Measurements from ENCODE around the gene USP2.
A peak's percentile ranks its signal among the peaks of the same experiment; 100 is the strongest.

The USP2 gene, protein sequence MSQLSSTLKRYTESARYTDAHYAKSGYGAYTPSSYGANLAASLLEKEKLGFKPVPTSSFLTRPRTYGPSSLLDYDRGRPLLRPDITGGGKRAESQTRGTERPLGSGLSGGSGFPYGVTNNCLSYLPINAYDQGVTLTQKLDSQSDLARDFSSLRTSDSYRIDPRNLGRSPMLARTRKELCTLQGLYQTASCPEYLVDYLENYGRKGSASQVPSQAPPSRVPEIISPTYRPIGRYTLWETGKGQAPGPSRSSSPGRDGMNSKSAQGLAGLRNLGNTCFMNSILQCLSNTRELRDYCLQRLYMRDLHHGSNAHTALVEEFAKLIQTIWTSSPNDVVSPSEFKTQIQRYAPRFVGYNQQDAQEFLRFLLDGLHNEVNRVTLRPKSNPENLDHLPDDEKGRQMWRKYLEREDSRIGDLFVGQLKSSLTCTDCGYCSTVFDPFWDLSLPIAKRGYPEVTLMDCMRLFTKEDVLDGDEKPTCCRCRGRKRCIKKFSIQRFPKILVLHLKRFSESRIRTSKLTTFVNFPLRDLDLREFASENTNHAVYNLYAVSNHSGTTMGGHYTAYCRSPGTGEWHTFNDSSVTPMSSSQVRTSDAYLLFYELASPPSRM

DNA sequence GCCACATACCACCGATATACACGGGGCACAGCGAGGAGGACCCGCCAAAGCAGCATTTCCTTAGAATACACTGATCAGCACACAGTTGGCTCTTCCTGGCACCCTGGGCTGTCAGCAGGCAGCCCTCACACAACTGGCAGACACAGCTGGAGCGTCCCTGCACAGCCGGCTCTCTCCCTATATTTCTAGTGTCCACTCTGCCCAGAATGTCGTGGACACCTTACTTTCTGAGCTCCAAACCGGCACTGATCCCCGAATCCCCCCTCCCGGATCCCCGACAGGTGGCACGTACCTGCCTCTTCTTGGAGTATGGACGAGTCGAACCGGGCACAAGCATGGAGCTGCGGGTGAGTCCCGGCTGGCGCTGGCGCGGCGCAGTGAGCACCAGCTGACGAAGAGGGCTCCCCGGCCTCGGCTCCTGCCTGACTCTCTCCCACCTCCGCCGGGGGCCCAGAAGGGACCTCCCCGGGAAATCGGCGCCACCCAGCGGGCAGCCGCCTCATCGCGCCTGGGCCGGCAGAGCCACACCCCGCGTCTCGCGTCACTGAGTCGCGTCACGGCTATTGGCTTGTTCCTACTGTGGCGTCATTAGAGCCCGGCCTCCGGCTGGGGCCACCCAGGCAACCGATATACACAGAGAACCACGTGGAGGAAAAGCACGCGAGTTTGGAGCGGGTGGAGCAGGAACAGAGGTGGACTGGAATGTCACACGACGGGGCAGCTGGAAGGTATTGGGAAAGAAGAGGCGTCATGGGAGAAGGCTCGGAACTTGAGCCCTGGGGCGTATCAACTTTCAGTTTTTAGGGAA is at the start of gene USP2:
Gene USP2, minus strand, starts transcription at position 510 of the 808 bp plus-strand sequence. CDS start 8,210 bp downstream, outside the sequence.
- peak; percentile 95 to 97 for DNase-seq

DNA sequence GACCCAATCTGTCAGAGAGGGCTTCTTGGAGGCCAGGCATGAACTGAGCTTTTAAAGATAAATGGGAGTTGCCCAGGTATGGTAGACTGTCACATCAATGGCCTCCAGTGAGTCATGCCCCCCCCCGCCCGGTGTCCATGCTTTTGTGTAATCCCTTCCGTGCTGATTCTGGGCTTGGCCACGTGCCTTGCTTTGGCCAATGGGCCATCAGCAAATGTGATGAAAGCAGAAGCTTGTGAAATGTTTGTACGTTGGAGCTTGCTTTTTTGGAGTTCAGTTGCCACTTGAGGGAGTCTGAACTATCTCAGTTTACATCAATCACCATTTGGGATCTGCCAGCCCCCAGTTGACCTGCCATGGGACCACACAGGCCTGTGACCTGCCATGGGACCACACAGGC is 45.8 kb upstream of the USP2 start:
- DNase-seq = no peak

DNA sequence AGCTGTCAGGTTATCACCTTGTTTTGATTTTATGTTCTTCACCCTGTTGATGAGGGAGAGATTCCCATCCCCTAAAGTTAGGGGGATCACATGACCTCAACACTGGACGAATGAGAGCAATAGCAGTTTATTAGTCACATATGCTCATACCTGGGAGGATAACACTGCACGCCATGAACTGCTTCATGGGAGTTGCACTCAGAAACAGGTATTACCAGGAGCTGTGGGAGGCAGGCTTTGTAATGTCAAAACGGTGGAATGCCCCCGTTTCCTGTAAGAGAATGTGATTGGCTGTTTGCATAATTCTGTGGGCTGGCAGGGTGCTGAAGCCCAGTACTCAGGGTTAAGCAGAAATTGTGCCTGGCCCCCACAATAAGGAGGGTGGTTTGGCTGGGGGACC is 44.7 kb upstream of the USP2 start:
- no peak for DNase-seq

DNA sequence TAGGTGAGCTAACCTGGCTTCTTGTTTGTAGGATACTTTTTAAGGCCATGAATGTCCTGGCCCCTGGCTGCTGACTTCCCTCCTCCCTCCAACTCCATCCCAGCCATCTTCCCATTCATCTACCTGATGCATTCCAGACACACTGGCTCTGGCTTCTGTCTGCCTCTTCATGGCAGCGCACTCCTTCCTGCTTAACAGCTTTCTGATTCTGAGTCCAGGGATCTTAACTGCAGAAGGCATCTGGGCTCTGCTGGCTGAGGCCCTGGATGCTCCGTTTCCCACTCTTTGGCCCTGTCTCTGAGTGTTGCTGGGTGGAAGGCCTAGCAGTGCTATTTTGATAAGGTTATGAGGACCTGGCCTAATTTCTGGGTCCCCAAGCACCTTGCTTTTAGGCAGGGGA is 43.3 kb upstream of the USP2 start:
- DNase-seq = no peak

DNA sequence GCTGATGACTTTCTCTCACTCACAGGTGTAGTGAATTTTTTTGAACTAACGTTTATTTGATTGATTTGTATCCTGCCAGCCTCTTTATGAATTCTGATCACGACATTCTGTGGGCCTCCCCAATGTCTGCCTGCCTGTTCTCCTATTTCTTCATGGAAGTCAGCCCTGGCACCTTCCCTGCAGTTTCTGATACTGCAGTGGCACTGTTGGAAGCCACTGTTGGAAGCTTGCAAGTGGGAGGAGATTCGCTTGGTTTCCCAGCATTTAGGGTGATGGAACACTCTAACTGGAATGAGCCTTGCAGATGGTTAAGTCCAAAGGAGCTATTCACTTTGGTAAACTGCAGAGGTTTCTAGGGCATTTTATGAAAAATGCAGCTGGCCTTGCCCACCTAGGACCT is 42.8 kb upstream of the USP2 start:
- no peak for DNase-seq

DNA sequence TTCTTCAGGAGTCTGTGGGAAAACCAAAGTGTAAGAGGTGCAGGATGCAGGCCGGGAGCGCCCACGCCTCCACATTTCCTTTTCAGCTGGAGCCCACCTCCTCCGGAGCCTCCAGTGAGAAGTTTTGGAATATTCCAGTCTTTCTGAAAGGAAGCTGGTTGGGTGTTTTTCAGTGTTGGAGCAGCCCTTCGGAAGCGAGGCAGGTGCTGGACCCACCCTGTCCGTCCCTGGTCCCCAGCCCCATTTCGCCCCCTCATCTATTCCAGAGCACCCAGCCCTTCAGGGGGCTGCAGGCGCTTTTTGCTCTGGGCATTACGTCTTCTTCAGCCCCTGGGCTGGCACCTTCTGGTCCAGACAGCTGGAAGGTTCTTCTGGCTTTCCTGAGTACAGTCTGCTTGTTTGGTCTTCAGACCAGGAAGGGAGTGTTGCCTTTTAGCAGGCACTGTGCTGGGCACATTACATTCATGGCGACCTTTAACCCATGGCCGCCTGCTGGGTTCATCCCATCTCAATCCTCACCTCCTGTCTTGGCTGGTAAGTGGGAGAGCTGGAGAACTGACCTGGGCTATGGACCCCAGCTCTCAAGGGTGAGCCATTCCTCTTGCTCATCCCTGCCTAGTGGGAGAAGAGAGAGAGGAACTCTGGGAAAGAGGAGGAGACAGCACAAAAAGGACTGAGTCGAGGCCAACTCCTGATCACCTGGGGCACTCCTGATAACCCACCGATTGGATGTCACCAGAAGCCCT is 42.2 kb upstream of the USP2 start:
- no peak for DNase-seq

DNA sequence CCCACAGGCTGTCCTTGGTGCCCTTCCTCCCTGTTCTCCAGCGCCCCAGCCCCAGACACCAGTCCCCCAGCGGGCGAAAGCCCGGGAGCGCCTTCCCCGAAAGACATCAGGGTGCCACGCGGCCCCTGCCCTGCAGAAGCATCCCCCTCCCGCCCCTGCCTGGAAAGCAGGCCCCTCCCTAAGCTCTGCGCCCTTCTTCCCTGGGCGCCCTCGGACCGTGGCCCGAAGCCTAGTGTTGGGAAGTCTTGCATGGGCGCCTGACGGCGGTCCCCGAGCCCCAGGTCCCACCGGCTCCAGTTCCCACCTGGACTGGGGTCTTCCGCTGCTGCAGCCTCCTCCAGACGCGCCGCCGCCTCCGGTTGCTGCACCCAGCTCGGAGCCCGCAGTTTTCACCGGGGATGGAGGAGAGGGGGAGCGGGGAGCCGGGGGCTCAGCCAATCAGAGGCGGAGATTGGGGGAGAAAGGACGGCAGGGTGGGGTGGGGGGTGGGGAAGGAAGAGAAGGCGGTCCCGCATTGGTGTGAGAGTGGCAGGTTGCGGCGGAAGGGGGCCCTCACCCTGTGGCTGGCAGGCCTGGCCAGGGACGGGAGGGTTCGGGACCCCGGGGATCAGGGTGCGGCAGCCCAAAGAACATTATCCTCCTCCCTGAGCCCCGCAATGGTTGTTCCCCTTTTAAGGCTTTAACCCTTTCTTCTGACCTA is 41.5 kb upstream of the USP2 start, which contains the start of gene THY1:
Gene THY1, minus strand, starts transcription at position 364 of the 700 bp plus-strand sequence. CDS start 2,267 bp downstream, outside the sequence.
- DNase-seq = no peak

DNA sequence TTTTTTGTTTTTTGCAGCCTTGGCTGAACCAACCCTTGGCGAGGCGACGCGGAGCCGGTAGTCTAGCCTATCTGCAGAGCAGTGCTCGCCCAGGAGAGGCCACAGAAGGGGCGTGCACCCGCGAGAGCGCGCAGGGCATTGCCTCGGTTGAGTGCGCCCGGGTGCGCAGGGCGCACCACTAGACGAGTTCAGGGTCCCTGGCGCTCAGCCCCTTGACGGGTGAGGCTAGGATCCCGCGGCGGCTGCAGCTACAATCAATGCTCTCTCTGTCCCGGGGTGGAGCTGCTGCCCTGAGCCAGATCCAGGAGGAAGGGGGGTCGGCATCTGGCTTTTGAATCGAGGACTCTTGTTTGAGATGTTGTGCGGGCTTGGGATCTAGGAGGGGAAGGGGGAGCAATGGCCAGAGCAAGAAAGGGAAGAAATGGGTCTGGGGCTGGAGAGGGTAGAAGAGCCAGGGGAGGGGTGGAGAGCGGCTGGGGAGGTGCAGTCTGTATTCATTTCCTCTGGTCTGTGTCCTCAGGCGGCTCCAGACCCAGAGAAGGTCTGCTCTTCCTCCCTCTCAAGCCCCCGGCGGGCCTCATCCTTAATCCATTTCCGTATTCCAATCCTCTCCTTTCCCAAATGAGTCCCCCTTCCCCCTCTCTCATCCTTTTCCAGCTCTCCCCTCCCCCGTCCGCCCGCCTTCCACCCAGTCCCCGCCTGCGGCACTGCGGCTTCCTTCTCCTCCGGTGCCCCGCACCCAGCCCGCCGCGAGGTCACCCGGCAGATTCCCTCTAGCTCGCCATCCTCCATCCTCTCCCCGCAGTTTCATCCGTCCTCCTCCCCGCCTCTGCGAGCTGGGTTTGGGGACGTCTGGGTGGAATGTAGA is 40.7 kb upstream of the USP2 start:
- peak in 1 of 2 experiments; percentile 12 for DNase-seq

DNA sequence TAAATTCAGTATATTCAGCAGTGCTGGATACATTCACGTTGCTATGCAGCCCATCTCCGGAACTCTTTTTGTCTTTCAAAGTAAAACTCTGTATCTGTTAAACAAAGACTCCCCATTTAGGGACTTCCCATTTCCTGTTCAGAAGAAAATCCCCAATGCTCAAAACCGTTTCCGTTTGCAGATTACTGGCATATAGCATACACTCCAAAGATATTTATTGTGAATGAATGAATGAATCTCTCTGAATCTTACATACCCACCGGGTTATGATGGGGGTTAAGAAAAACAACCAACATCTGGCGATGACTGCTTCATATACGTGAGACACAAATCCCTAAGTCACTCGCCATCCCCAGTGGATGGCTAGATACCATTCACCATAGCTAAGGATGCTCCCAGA is 39.9 kb upstream of the USP2 start:
- no peak for DNase-seq

DNA sequence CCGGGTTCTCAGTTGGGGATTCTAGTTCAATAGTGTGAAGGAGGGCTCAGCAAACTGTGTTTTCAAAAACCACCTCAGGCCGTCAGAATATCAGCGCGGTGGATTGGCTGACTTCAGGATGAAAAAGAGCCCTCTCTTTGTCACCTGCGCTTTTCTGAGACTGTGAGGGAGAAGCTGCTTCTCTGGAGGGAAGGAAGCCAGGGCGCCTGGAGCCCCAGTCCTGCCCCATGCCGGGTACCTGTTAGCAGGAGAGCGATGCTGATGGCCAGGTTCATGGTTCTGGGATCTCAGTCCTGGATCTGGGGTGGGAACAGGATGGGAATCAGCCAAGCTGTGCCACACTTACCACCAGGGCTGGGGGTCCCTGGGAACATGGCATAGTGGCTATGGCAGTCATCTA is 39.1 kb upstream of the USP2 start:
- DNase-seq = no peak

DNA sequence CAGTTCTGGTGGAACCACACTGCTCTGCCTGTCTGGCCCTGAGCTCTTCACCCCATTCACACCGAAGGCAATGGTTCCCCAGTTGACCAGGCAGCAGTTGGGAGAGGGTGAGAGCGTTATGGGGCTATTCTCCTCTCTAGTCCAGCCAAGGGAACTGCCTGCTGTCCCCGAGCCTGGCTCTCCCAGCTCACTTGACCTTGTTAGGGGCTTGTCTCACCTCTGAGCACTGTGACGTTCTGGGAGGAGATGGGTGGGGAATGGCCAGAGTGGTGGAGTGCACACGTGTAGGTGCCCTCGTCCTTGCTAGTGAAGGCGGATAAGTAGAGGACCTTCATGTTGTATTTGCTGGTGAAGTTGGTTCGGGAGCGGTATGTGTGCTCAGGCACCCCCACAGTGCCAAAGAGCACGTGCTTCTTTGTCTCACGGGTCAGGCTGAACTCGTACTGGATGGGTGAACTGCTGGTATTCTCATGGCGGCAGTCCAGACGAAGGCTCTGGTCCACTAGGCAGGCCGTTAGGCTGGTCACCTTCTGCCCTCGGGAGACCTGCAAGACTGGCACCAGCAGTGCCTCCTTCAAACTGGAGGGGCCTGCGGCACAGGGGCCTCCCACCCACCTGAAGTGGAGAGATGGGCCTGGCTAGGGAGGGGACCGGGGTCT is 38.5 kb upstream of the USP2 start:
- no peak for DNase-seq

DNA sequence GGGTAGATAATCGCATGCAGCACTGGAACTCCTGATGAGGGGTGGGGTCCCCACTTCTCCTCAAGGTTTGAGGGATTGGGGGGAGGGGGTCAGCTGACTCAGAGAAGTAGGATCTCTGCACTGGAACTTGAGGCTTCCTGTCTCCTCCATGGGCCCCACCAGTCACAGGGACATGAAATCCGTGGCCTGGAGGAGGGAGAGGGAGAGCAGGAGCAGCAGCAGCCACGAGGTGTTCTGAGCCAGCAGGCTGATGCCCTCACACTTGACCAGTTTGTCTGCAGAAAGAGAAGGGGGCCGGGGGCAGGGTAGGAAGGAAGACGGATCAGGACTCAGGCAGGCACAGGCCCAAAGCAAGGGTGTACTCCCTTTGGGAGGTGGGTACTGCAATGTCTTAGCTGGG is 37.8 kb upstream of the USP2 start:
- no peak for DNase-seq

DNA sequence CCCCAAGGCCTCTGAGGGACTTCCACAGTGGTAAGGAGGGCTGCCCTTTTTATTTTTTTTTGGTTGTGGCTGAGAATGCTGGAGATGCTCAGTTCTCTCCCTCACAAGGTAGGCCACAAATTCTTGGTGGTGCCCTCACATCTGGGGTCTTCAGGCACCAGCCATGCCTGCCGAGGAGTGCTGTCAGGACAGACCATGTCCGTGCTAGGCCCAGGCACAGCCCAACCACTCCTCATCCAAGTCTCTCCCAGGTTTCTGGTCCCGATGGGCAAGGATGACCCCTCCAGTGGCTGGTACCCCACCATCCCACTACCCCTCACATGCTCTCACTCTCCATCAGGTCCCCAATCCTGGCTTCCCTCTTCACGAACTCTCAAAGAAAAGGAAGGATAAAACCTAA is 37.3 kb upstream of the USP2 start:
- DNase-seq = no peak

DNA sequence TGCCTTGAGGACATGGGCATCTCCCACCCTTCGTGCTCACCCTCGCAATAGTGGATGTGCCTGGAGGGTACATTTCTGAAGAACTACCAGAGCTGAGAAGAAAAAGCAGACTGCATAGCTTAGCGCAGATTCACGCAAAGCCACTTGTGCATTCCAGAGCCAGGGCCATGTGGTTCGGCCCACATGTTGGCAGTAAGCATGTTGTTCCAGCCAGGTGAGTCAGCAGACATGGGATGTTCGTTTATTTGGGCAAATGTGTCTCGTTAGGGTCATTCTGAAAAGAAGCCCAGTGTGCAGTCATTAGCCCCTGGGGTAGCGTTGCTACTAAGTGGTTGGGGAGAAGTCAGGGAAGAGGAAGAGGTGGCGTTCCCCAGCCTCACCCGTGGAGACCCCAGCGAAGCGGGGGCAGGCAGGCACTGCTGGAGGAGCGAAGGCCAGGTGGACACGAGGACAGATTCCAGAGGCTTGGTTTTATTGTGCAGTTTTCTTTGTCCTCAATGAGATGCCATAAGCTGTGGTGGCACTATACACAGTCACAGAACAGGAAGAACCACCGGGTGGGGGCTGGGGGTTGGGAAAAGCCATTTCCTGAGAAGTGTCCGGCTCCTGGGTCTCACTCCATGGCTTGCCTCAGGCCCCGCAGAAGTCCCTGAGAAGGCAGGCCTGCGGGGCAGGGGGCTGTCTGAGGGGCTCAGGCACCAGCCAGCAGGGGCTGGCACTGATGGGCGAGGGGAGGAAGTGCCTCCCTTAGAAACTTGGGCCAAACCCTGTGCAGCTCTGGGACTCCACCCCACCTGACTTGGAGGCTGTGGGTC is 36.4 kb upstream of the USP2 start:
- no peak for DNase-seq

DNA sequence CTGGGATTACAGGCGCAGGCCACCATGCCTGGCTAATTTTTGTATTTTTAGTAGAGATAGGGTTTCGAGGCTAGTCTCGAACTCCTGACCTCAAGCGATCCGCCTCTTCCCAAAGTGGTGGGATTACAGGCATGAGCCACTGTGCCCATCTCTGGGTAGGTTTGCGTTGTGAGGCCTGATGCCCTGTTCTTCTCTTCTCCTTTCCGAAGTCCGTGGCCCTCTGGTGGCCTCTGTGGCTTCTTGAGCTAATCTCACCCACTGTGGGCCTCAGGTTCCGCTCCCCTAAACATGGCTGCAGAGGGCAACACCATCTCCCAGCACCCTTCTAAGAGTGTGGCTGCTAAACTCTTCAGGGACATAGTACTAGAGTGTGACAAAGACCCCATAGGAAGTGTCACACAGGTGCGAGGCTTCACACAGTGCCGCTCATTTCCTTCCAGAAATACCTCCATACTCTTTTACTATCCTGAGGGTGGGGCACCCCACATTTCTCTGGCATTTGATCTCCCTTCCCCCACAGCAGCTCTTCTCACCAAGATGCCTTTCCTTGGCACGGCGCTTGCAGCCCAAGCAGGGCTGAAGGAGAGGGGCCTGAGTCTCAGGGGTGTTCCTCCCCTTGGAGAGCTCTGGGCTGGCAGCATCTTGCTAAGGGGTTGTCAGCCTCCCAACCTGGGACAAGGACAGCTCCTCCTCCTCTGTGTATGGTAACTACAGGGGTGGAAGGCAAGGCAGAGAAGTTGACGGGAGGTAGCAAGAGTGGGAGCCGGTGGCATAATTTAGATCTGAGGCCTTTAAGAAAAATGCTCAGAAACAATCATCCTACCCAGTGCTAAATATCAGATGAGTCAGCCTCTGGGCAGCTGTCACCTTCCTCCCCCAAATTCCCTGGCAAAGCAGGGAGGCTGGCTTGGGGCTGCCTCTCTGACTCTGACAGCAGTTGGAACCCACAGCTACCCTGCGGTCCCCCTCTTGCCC is 35.4 kb upstream of the USP2 start:
- no peak for DNase-seq

DNA sequence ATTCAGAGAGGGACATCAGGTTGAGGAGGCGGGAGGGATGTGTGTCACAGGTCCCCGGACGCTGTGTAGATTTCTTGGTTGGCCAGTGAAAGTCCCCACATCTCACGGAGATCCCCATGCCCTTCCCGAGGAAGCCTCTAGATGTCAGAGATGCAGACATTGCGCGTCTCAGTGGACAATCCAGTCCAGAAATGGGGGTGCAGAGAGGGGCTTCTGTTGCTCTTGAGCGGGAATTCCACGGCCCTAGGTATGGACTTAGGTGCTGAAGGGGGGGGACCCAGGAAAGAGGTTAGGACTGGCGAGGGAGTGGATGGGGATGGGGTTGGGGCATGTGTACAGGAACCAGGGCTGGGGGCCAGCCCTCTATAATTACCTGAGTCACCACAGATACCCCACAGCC is 34.5 kb upstream of the USP2 start:
- no peak for DNase-seq

DNA sequence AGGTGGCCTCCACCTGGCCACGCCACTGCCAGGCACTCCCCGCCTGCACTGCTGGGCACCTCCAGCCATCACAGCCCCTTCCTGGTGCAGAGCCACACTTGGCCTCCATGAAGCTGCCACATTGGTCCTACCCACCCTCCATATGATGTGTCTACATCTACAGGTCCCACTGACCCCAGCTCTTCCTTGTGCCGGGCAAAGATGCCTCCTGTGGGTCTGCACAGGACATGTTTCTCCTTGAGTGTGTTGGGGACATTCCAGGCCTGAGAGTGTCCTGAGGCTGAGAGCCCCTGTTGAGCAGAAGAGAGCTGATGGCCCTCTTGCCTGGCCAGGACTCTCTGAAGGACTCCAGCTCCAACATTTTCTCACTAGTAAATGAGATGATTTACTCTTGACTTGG is 34.0 kb upstream of the USP2 start:
- DNase-seq = no peak

DNA sequence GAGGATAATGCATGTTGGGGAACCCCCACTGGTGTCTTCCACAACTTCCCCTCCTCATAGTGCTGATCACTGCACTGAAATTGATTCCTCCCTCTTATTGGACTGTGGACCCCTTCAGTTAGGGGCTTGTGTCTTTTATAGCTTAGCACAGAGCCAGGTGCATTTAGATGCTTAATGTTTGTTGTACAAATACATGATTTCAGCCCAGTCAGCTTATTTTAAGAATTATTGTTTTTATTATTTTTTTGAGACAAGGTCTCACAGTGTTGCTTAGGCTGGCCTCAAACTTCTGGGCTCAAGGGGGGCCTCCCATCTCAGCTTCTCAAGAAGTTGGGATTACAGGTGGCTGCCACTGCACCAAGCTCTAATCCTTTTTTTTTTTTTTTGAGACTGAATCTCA is 33.2 kb upstream of the USP2 start:
- no peak for DNase-seq

DNA sequence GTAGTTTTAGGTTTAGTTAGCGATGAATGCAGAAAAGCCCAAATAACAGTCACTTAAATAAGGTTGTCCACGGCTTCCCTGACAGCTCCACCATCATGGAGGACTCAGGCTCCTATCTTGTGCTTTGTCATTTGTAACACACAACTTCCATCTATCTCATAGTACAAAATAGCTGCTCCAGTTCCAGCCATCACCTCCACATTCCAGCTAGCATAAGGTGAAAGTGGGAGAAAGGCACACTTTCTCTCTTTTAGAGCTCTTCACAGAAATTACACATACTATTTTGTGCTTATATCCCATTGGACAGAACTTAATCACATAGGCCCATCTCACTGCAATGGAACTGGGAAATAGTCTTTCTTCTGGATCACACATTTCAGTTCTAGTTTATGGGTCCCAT is 32.8 kb upstream of the USP2 start:
- no peak for DNase-seq
